Measurements from ENCODE around the gene TRMT61A. TPM values are rescaled to one million over a fixed set of nuclear protein-coding genes. Genes with fewer than 3 reads are reported as not detected.
A peak's percentile ranks its signal among the peaks of the same experiment; 100 is the strongest.

The TRMT61A gene
- polyA plus RNA-seq, 1 donor from 2014 or later: 8.2 TPM

- no peak overlapping the region for H2AFZ ChIP-seq (ENCODE audit: low read depth, low read length)
- TF ChIP-seq RAD21 (conservative IDR thresholded peaks at IDR 0.05) (no peak), TAF1 (IDR thresholded peaks at IDR 0.05; ENCODE audit: low read depth) (no peak), SMC3 (conservative IDR thresholded peaks at IDR 0.05; ENCODE audit: poor library complexity) (no peak), EP300 (conservative IDR thresholded peaks at IDR 0.05; ENCODE audit: poor library complexity, severe bottlenecking) (no peak), EZH2 (IDR thresholded peaks at IDR 0.05; ENCODE audit: borderline replicate concordance, insufficient read depth, low read length, poor library complexity, severe bottlenecking) (no peak), REST (IDR thresholded peaks at IDR 0.05; ENCODE audit: borderline replicate concordance) (no peak)
- H3F3A ChIP-seq (ENCODE audit: insufficient read depth, low read length, poor library complexity, severe bottlenecking): no peaks in the 10 kb centered on the region
- no peak overlapping the region for H3K4me2 ChIP-seq (ENCODE audit: low read length)
- H3K9me2 ChIP-seq (ENCODE audit: insufficient read depth, low read length): no peaks in the 10 kb centered on the region
- no peaks in the 10 kb centered on the region for H4K20me1 ChIP-seq (ENCODE audit: insufficient read depth)
- no peaks in the 10 kb centered on the region for H3K27me3 ChIP-seq (ENCODE audit: insufficient read depth, low read depth, low read length)
- H3K9ac ChIP-seq (ENCODE audit: low read length): peak overlapping the region; percentile 16
- H3K36me3 ChIP-seq (ENCODE audit: insufficient read depth, low read length): no peaks in the 10 kb centered on the region
- no peak overlapping the region for H3K4me3 ChIP-seq (ENCODE audit: low read length)
- H3K79me2 ChIP-seq (replicated peaks; ENCODE audit: insufficient read depth, low read length): no peaks in the 10 kb centered on the region
- no peaks in the 10 kb centered on the region for H3K9me3 ChIP-seq (ENCODE audit: low read length)
- H3K27ac ChIP-seq (ENCODE audit: low read length): no peak overlapping the region
Observed at GRCh38 chr14:103544388-103545218, 15.6 kb downstream of the TRMT61A start.

GRCh38 chr14:103545219-103545914 is 16.4 kb downstream of the TRMT61A start:
- Histone ChIP-seq H3K4me2 (ENCODE audit: low read length) (no peak overlapping the region), H3K9me2 (ENCODE audit: insufficient read depth, low read length) (no peaks in the 10 kb centered on the region), H3K36me3 (ENCODE audit: insufficient read depth, low read length) (no peaks in the 10 kb centered on the region), H3K79me2 (replicated peaks; ENCODE audit: insufficient read depth, low read length) (no peaks in the 10 kb centered on the region), H3K27me3 (ENCODE audit: insufficient read depth, low read depth, low read length) (no peaks in the 10 kb centered on the region), H3K4me3 (ENCODE audit: low read length) (no peak overlapping the region), H3K27ac (ENCODE audit: low read length) (no peak overlapping the region), H3K9ac (ENCODE audit: low read length) (peak overlapping the region; percentile 1), H3K9me3 (ENCODE audit: low read length) (no peaks in the 10 kb centered on the region), H4K20me1 (ENCODE audit: insufficient read depth) (no peaks in the 10 kb centered on the region), H2AFZ (ENCODE audit: low read depth, low read length) (no peak overlapping the region), H3F3A (ENCODE audit: insufficient read depth, low read length, poor library complexity, severe bottlenecking) (no peaks in the 10 kb centered on the region)
- no peak for TF ChIP-seq EZH2 (IDR thresholded peaks at IDR 0.05; ENCODE audit: borderline replicate concordance, insufficient read depth, low read length, poor library complexity, severe bottlenecking)
- TF ChIP-seq MXI1 (conservative IDR thresholded peaks at IDR 0.05; ENCODE audit: poor library complexity, severe bottlenecking): no peak
- TF ChIP-seq SMC3 (conservative IDR thresholded peaks at IDR 0.05; ENCODE audit: poor library complexity): no peak
- TF ChIP-seq POLR2AphosphoS5 (IDR thresholded peaks at IDR 0.05): no peak
- TF ChIP-seq CTCF (IDR thresholded peaks at IDR 0.05; ENCODE audit: poor library complexity, severe bottlenecking): no peak
- no peak for TF ChIP-seq EP300 (conservative IDR thresholded peaks at IDR 0.05; ENCODE audit: poor library complexity, severe bottlenecking)
- TF ChIP-seq TAF1 (IDR thresholded peaks at IDR 0.05; ENCODE audit: low read depth): no peak
- TF ChIP-seq RAD21 (conservative IDR thresholded peaks at IDR 0.05): no peak
- TF ChIP-seq REST (IDR thresholded peaks at IDR 0.05; ENCODE audit: borderline replicate concordance): no peak

Data from neural cell (in vitro differentiated cells).